H1 (cell line): ENCODE results near the gene XKR8. TPM values are rescaled to one million over a fixed set of nuclear protein-coding genes. Genes with fewer than 3 reads are reported as not detected.

Experiments used
- CTCF ChIA-PET: fragments of 300-600 bp; sonication (Branson Sonifier 250); formaldehyde crosslinking; loops from one replicate; lab custom pipeline; 2021; ENCODE audit not compliant: partially characterized antibody; lab: Charles Lee
- POLR2A ChIA-PET: fragments of 300-600 bp; sonication (Branson Sonifier 250); formaldehyde crosslinking; loops from one replicate; lab custom pipeline; 2021; ENCODE audit warnings: inconsistent platforms; ENCODE audit not compliant: partially characterized antibody; lab: Charles Lee
- DNase-seq, 2 experiments: peaks; one replicate each; pipeline versions ENCODE4 v3.0.0 to v3.0.0-alpha.2; 2010 to 2022; ENCODE audit warnings: low spot score in 2 of 2, low read depth in 1 of 2, mixed read lengths in 1 of 2
- FAIRE-seq: peaks from 2 replicates; lab custom pipeline; 2011; peaks lifted over from hg19 to GRCh38; lab: Jason Lieb, UNC
- H2AFZ ChIP-seq: 2 replicates; pipeline ENCODE4 v1.8.1; 2012; ENCODE audit warnings: low read length, inconsistent platforms
- H2AK5ac ChIP-seq: 2 replicates; pipeline ENCODE4 v1.6.1; 2013; ENCODE audit warnings: low read depth, low read length
- H2BK120ac ChIP-seq: replicated peaks from 2 replicates; pipeline ENCODE3; 2013; ENCODE audit warnings: low read depth, low read length, inconsistent platforms
- H2BK12ac ChIP-seq: 2 replicates; pipeline ENCODE4 v1.6.1; 2013; ENCODE audit warnings: low read depth, low read length
- H2BK15ac ChIP-seq: 2 replicates; pipeline ENCODE4 v1.6.1; 2013; ENCODE audit warnings: low read length
- H2BK20ac ChIP-seq: 2 replicates; pipeline ENCODE4 v1.6.1; 2013; ENCODE audit warnings: low read length
- H2BK5ac ChIP-seq: 2 replicates; pipeline ENCODE4 v1.6.1; 2013; ENCODE audit warnings: low read depth, low read length
- H3K14ac ChIP-seq: 2 replicates; pipeline ENCODE4 v1.6.1; 2013; ENCODE audit warnings: inconsistent platforms; ENCODE audit not compliant: insufficient read length
- H3K18ac ChIP-seq: 2 replicates; pipeline ENCODE4 v1.6.1; 2013; ENCODE audit warnings: low read length; ENCODE audit errors: extremely low read depth
- H3K23ac ChIP-seq: 2 replicates; pipeline ENCODE4 v1.6.1; 2013; ENCODE audit warnings: inconsistent platforms; ENCODE audit not compliant: insufficient read length
- H3K23me2 ChIP-seq: 2 replicates; pipeline ENCODE4 v1.6.1; 2013; ENCODE audit warnings: low read depth, low read length
- H3K27ac ChIP-seq: 2 replicates; pipeline ENCODE4 v1.6.1; 2011; ENCODE audit warnings: low read depth, low read length, inconsistent platforms
- H3K27me3 ChIP-seq, 4 experiments: replicated peaks in 1 of 4; 1 replicate in 1 of 4; 2 replicates in 3 of 4; pipeline versions ENCODE4 v1.6.1 to v1.8.1; 2011 to 2013; ENCODE audit warnings: low read length in 3 of 4, mild to moderate bottlenecking in 3 of 4, inconsistent platforms in 2 of 4, mixed read lengths in 2 of 4, moderate library complexity in 1 of 4; ENCODE audit not compliant: control insufficient read depth in 3 of 4, insufficient read depth in 3 of 4; ENCODE audit errors: extremely low read depth in 1 of 4
- H3K36me3 ChIP-seq, 4 experiments: 2 replicates each; pipeline versions ENCODE4 v1.6.1 to v1.8.1; 2011 to 2013; ENCODE audit warnings: mild to moderate bottlenecking in 4 of 4, low read length in 3 of 4, moderate library complexity in 2 of 4, control low read depth in 1 of 4, inconsistent platforms in 1 of 4; ENCODE audit not compliant: insufficient read depth in 4 of 4, control insufficient read depth in 2 of 4
- H3K4ac ChIP-seq: replicated peaks from 2 replicates; pipeline ENCODE3; 2013; ENCODE audit warnings: low read length, low read depth, mixed read lengths, inconsistent platforms; ENCODE audit not compliant: insufficient read length
- H3K4me1 ChIP-seq, 4 experiments: replicated peaks in 1 of 4; 1 replicate in 1 of 4; 2 replicates in 3 of 4; pipeline versions ENCODE4 v1.6.1 to v1.8.1; 2011 to 2013; ENCODE audit warnings: low read length in 3 of 4, inconsistent platforms in 2 of 4, mixed read lengths in 1 of 4; ENCODE audit not compliant: insufficient read depth in 4 of 4, control insufficient read depth in 3 of 4
- H3K4me2 ChIP-seq, 2 experiments: 2 replicates each; pipeline versions ENCODE4 v1.6.1 to v1.8.1; 2011 to 2013; ENCODE audit warnings: low read depth in 2 of 2, low read length in 2 of 2, control low read depth in 1 of 2, inconsistent platforms in 1 of 2, mild to moderate bottlenecking in 1 of 2; ENCODE audit not compliant: insufficient read depth in 1 of 2
- H3K4me3 ChIP-seq, 4 experiments: fragments of 200-600, 300-600 bp in 1 of 4; sonication (generic), shearing (Covaris generic), sonication (Bioruptor Twin) in 1 of 4; 2 replicates each; pipeline versions ENCODE4 v1.5.1 to v1.8.1; 2011 to 2016; ENCODE audit warnings: low read length in 4 of 4, low read depth in 3 of 4, control low read depth in 2 of 4, inconsistent platforms in 2 of 4, mild to moderate bottlenecking in 2 of 4, mixed read lengths in 1 of 4, moderate library complexity in 1 of 4; ENCODE audit not compliant: insufficient read depth in 2 of 4; ENCODE audit errors: extremely low read depth in 1 of 4
- H3K56ac ChIP-seq: replicated peaks from 2 replicates; pipeline ENCODE3; 2013; ENCODE audit warnings: low read depth, mild to moderate bottlenecking, mixed read lengths, low read length, inconsistent platforms; ENCODE audit not compliant: insufficient read length
- H3K79me1 ChIP-seq: 2 replicates; pipeline ENCODE4 v1.6.1; 2013; ENCODE audit warnings: low read depth, low read length, control low read depth
- H3K79me2 ChIP-seq, 2 experiments: 2 replicates each; pipeline versions ENCODE4 v1.6.1 to v1.8.1; 2012 to 2013; ENCODE audit warnings: low read length in 2 of 2, mild to moderate bottlenecking in 2 of 2, inconsistent platforms in 1 of 2; ENCODE audit not compliant: insufficient read depth in 2 of 2, control insufficient read depth in 1 of 2
- H3K9ac ChIP-seq, 4 experiments: replicated peaks in 1 of 4; 1 replicate in 1 of 4; 2 replicates in 3 of 4; pipeline versions ENCODE4 v1.6.1 to v1.8.1; 2011 to 2013; ENCODE audit warnings: low read depth in 3 of 4, low read length in 3 of 4, control low read depth in 2 of 4, mild to moderate bottlenecking in 2 of 4, moderate library complexity in 2 of 4, inconsistent platforms in 1 of 4; ENCODE audit errors: extremely low read depth in 1 of 4
- H3K9me3 ChIP-seq, 2 experiments: 2 replicates each; pipeline versions ENCODE4 v1.6.1 to v1.8.1; 2012 to 2013; ENCODE audit warnings: mild to moderate bottlenecking in 2 of 2, moderate library complexity in 2 of 2, control low read depth in 1 of 2, inconsistent platforms in 1 of 2, low read depth in 1 of 2, low read length in 1 of 2, mixed read lengths in 1 of 2; ENCODE audit not compliant: insufficient read depth in 2 of 2
- H4K20me1 ChIP-seq, 2 experiments: replicated peaks in 1 of 2; 2 replicates each; pipeline versions ENCODE3 to v1.8.1; 2011 to 2013; ENCODE audit warnings: inconsistent platforms in 2 of 2, low read length in 2 of 2, mild to moderate bottlenecking in 1 of 2; ENCODE audit not compliant: insufficient read depth in 2 of 2, control insufficient read depth in 1 of 2
- H4K5ac ChIP-seq: 2 replicates; pipeline ENCODE4 v1.6.1; 2013; ENCODE audit warnings: low read length, low read depth, mixed read lengths, inconsistent platforms; ENCODE audit not compliant: insufficient read length
- H4K8ac ChIP-seq: 2 replicates; pipeline ENCODE4 v1.8.0; 2013; ENCODE audit warnings: mild to moderate bottlenecking, moderate library complexity, low read length, inconsistent platforms; ENCODE audit not compliant: insufficient read depth; ENCODE audit errors: extremely low read depth
- H4K91ac ChIP-seq: replicated peaks from 2 replicates; pipeline ENCODE3; 2013; ENCODE audit warnings: low read length, mixed read lengths, inconsistent platforms; ENCODE audit not compliant: insufficient read length
- CHD2 ChIP-seq: IDR thresholded peaks from 2 replicates; pipeline ENCODE4 v1.6.1; 2012; ENCODE audit warnings: low read length, improper control_type of control experiment
- EP300 ChIP-seq, 2 experiments: IDR thresholded peaks; 1 replicate in 1 of 2; 2 replicates in 1 of 2; pipeline ENCODE4 v1.6.1; 2011 to 2012; ENCODE audit warnings: low read depth in 2 of 2, low read length in 2 of 2, mild to moderate bottlenecking in 2 of 2, borderline replicate concordance in 1 of 2, inconsistent platforms in 1 of 2, moderate library complexity in 1 of 2
- EZH2 ChIP-seq: fragments of 200-600 bp; sonication (generic); IDR thresholded peaks from 2 replicates; pipeline ENCODE4 v1.7.1; 2012; ENCODE audit warnings: low read depth, mild to moderate bottlenecking, moderate library complexity, low read length, inconsistent platforms; ENCODE audit not compliant: severe bottlenecking
- WGBS, 2 experiments: shearing (Covaris generic) in 1 of 2; methylation state at CpG; one replicate each; pipeline versions ENCODE4 v1.1.6 to v1.1.7; 2013 to 2015; ENCODE audit warnings: low lambda C conversion rate in 2 of 2, mixed read lengths in 2 of 2, inconsistent platforms in 1 of 2, low coverage in 1 of 2, missing lambda C conversion rate in 1 of 2; ENCODE audit not compliant: insufficient replicate concordance in 2 of 2, insufficient coverage in 1 of 2, insufficient read length in 1 of 2; ENCODE audit errors: extremely low coverage in 1 of 2, missing lambda C conversion rate in 1 of 2; 5-methylcytosine and 5-hydroxymethylcytosine counted together
- polyA plus RNA-seq, 7 experiments: library from polyadenylated mRNA; depleted of rRNA in 3 of 7; stranded (reverse) in 5 of 7; unstranded in 2 of 7; fragments of >200 nt in 5 of 7; fragments of 200-250 nt in 2 of 7; gene quantifications; 1 replicate in 5 of 7; 2 replicates in 1 of 7; 4 replicates in 1 of 7; pipeline versions ENCODE4 v1.2.1 to v1.2.3, GENCODE V29; 2011 to 2013; ENCODE audit warnings: missing spikeins in 2 of 7, mixed read lengths in 2 of 7
- total RNA-seq: library from RNA; stranded (reverse); fragmentation: NEBNext Ultra II Directional; extraction: Animal tissue kit (Norgen Biotek cat#: 25700); gene quantifications from 2 replicates; pipeline ENCODE4 v1.2.1, GENCODE V29; 2021

Gene XKR8
- total and polyA plus RNA-seq, 2 of the 8 experiments (the other 6 are each of a cell fraction or from before 2014, with no cell fraction given): 14.2 to 16.3 TPM

DNA sequence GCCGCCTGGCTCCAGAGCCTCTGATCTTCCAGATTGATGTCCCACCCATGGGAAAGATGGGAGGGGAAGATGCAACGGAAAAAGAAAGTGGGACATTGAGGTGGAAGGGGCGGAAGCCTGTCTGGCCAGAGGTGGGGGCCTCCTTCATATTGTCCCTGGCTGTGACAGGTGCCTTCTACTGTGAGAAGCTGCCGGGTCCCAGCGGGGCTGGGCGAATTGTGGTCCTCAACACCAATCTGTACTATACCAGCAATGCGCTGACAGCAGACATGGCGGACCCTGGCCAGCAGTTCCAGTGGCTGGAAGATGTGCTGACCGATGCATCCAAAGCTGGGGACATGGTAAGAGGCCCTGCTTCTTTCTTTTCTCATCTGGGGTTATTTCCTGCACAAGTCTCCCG is 5.6 kb upstream of the XKR8 start:
- Histone ChIP-seq H3K27me3 (no peaks in the 10 kb centered on the region), H4K5ac (no peak overlapping the region), H3K27ac (no peak overlapping the region), H3K79me1 (no peaks in the 10 kb centered on the region), H3K23ac (no peak overlapping the region), H3K9me3 (no peaks in the 10 kb centered on the region)
- TF ChIP-seq EZH2 (no peak), CHD2 (no peak), EP300 (IDR thresholded peaks at IDR 0.05; ENCODE audit: borderline replicate concordance in 1 of 2, low read depth in 2 of 2, low read length in 2 of 2) (no peak)
- TF ChIP-seq, all 59 proteins: peak for 0
- Histone ChIP-seq H2BK20ac (no peak overlapping the region), H2BK120ac (no peak overlapping the region), H3K23me2 (no peaks in the 10 kb centered on the region), H3K4me2 (no peak overlapping the region), H3K4me3 (no peak overlapping the region), H2BK12ac (no peak overlapping the region), H3K36me3 (peaks cover 17 to 73% (median 41%) of the 10 kb centered on the region in 4 experiments), H2AK5ac (no peak overlapping the region), H2AFZ (no peak overlapping the region), H2BK5ac (no peak overlapping the region), H3K14ac (no peak overlapping the region), H3K18ac (no peak overlapping the region), H4K91ac (no peak overlapping the region), H4K20me1 (peaks cover 0 to 2% of the 10 kb centered on the region in 2 experiments), H4K8ac (no peak overlapping the region), H3K4me1 (no peaks in the 10 kb centered on the region; a peak in 2 of 7 replicates), H3K56ac (no peak overlapping the region), H3K4ac (no peak overlapping the region), H3K9ac (no peak overlapping the region), H2BK15ac (no peak overlapping the region), H3K79me2 (no peaks in the 10 kb centered on the region)
- FAIRE-seq (no peak), DNase-seq (no peak)
- ChIA-PET CTCF (interaction anchor here (1.2 to 6.4 kb wide), 2 partner anchors 8 to 14 kb away, joined by 5 to 46 read pairs; no protein-coding TSS in a partner anchor), POLR2A (interaction anchor here (1.2 to 3.3 kb wide), 4 partner anchors 8 to 123 kb away, joined by 3 to 16 read pairs (median 6); partner anchors contain the start of gene PPP1R8)
- 93% methylated on average over 10 of the region's 10 CpGs; no CpG with 5 or more reads in 1 of the 2 experiments for WGBS, 2 experiments
